Activated CD8-positive, alpha-beta memory T cell treated with anti-CD3 and anti-CD28 coated beads for 1 hour (primary cell): ENCODE measurements around the gene MPI.

Source experiments
- DNase-seq, 2 donors: peaks; one replicate each; pipeline ENCODE4 v3.0.0-alpha.2; 2020; ENCODE audit warnings: low read depth in 1 of 2; ENCODE audit errors: extremely low read depth in 1 of 2

The MPI gene

GRCh38 chr15:74889883-74890664, at the start of gene MPI:
Gene MPI, plus strand, starts transcription at chr15:74890042. Its CDS starts 32 bp downstream, at chr15:74890074.
- DNase-seq: peak; percentile 49 to 74

- no peak for DNase-seq
These were observed 48.7 kb upstream of the MPI start for GRCh38 chr15:74840851-74841775.

GRCh38 chr15:74841891-74842373, 47.9 kb upstream of the MPI start:
- no peak for DNase-seq

GRCh38 chr15:74842581-74843444, 47.0 kb upstream of the MPI start, which contains the start of gene ULK3:
Gene ULK3, minus strand, starts transcription at chr15:74843156. Its CDS starts 51 bp downstream, at chr15:74843105.
- peak; percentile 68 to 88 for DNase-seq

- DNase-seq: no peak
These were observed 46.4 kb upstream of the MPI start for GRCh38 chr15:74843445-74843828.

- no peak for DNase-seq
These were observed 45.9 kb upstream of the MPI start for GRCh38 chr15:74843891-74844299.

GRCh38 chr15:74844319-74845207, 45.3 kb upstream of the MPI start:
- DNase-seq: no peak

GRCh38 chr15:74845208-74845568, 44.7 kb upstream of the MPI start:
- peak in 1 of 2 donors; percentile 29 for DNase-seq

- no peak for DNase-seq
These were observed 44.3 kb upstream of the MPI start for GRCh38 chr15:74845581-74845980.

- no peak for DNase-seq
These were observed 42.4 kb upstream of the MPI start for GRCh38 chr15:74847432-74847831.

- no peak for DNase-seq
These were observed 39.4 kb upstream of the MPI start for GRCh38 chr15:74850393-74850792.

GRCh38 chr15:74851960-74852359, 37.9 kb upstream of the MPI start:
- DNase-seq: no peak

- no peak for DNase-seq
These were observed 35.3 kb upstream of the MPI start for GRCh38 chr15:74854453-74855022.

GRCh38 chr15:74855857-74856256, 34.0 kb upstream of the MPI start:
- DNase-seq: no peak

GRCh38 chr15:74856537-74856936, 33.3 kb upstream of the MPI start:
- no peak for DNase-seq

GRCh38 chr15:74857082-74857655, 32.7 kb upstream of the MPI start:
- DNase-seq: no peak

GRCh38 chr15:74857671-74858368, 32.0 kb upstream of the MPI start:
- DNase-seq: no peak

GRCh38 chr15:74858369-74858740, 31.5 kb upstream of the MPI start:
- no peak for DNase-seq
